PC-3 (cell line): ENCODE results near the gene PPFIBP2. TPM values are rescaled to one million over a fixed set of nuclear protein-coding genes. Genes with fewer than 3 reads are reported as not detected.

Source experiments
- ATAC-seq: fragments of 200-7000 bp; cut with Tn5 transposase; 2 replicates; pipeline ENCODE4 v1.9.1; 2020; ENCODE audit warnings: mild to moderate bottlenecking, moderate library complexity
- BruUV-seq: library from RNA; stranded (reverse); fragments of 400-500 nt; replicated peaks from 2 replicates; lab custom pipeline; 2021; lab: Mats Ljungman, UMichigan
- CTCF ChIA-PET: fragments of 300-600 bp; sonication (Branson Sonifier 250); formaldehyde crosslinking; loops from one replicate; lab custom pipeline; 2022; ENCODE audit warnings: antibody characterized with exemption; lab: Charles Lee
- POLR2A ChIA-PET: fragments of 300-600 bp; sonication (Branson Sonifier 250); formaldehyde crosslinking; loops from one replicate; lab custom pipeline; 2022; ENCODE audit warnings: antibody characterized with exemption; ENCODE audit not compliant: unreplicated experiment; lab: Charles Lee
- DNase-seq: peaks from one replicate; pipeline ENCODE4 v3.0.0-alpha.2; 2015
- H2AFZ ChIP-seq: fragments of 300-600 bp; sonication (generic); 2 replicates; pipeline ENCODE4 v1.6.0; 2016; ENCODE audit warnings: antibody characterized with exemption, low read length
- H3F3A ChIP-seq: fragments of 300-600 bp; sonication (generic); one replicate; pipeline ENCODE4 v1.6.0; 2017; ENCODE audit warnings: antibody characterized with exemption, low read length, control low read depth, mild to moderate bottlenecking; ENCODE audit not compliant: unreplicated experiment
- H3K27ac ChIP-seq: fragments of 300-600 bp; sonication (generic); 2 replicates; pipeline ENCODE4 v1.5.1; 2016; ENCODE audit warnings: mild to moderate bottlenecking, low read length
- H3K27me3 ChIP-seq: fragments of 300-600 bp; sonication (generic); 2 replicates; pipeline ENCODE4 v1.6.1; 2016; ENCODE audit warnings: low read length, mixed read lengths
- H3K36me3 ChIP-seq: fragments of 300-600 bp; sonication (generic); 2 replicates; pipeline ENCODE4 v1.6.1; 2016; ENCODE audit warnings: low read depth, mixed run types, low read length, mixed read lengths
- H3K4me1 ChIP-seq: fragments of 300-600 bp; sonication (generic); 2 replicates; pipeline ENCODE4 v1.5.1; 2016; ENCODE audit warnings: low read length; ENCODE audit not compliant: insufficient read depth
- H3K4me2 ChIP-seq: fragments of 300-600 bp; sonication (generic); 2 replicates; pipeline ENCODE4 v1.6.0; 2016; ENCODE audit warnings: low read length
- H3K4me3 ChIP-seq: fragments of 300-600 bp; sonication (generic); 2 replicates; pipeline ENCODE4 v1.5.1; 2016; ENCODE audit warnings: mild to moderate bottlenecking, low read length, mixed read lengths
- H3K79me2 ChIP-seq: fragments of 300-600 bp; sonication (generic); 2 replicates; pipeline ENCODE4 v1.6.1; 2017; ENCODE audit warnings: low read length, mixed read lengths
- H3K9ac ChIP-seq: fragments of 300-600 bp; sonication (generic); 2 replicates; pipeline ENCODE4 v1.6.0; 2016; ENCODE audit warnings: mild to moderate bottlenecking, low read length
- H3K9me2 ChIP-seq: fragments of 300-600 bp; sonication (generic); replicated peaks from 2 replicates; pipeline ENCODE4 v1.6.1; 2016; ENCODE audit warnings: mixed run types, low read length, mixed read lengths
- H3K9me3 ChIP-seq: fragments of 300-600 bp; sonication (generic); 2 replicates; pipeline ENCODE4 v1.6.1; 2016; ENCODE audit warnings: low read length, mixed read lengths
- H4K20me1 ChIP-seq: fragments of 300-600 bp; sonication (generic); 2 replicates; pipeline ENCODE4 v1.6.1; 2016; ENCODE audit warnings: low read length, mixed read lengths
- CTCF ChIP-seq: fragments of 300-600 bp; sonication (generic); conservative IDR thresholded peaks from 2 replicates; pipeline ENCODE4 v1.5.1; 2017; ENCODE audit warnings: antibody characterized with exemption, low read depth, mild to moderate bottlenecking, low read length
- EZH2 ChIP-seq: fragments of 300-600 bp; sonication (generic); IDR thresholded peaks from one replicate; pipeline ENCODE4 v1.6.1; 2017; ENCODE audit warnings: antibody characterized with exemption, mild to moderate bottlenecking, low read length; ENCODE audit not compliant: unreplicated experiment
- EZH2phosphoT487 ChIP-seq: fragments of 300-600 bp; sonication (generic); IDR thresholded peaks from 2 replicates; pipeline ENCODE4 v1.6.1; 2018; ENCODE audit warnings: mild to moderate bottlenecking, antibody characterized with exemption, low read length, borderline replicate concordance
- intact Hi-C: fragments of 100-400 bp; cut with micrococcal nuclease; formaldehyde crosslinking; loops from 2 replicates; pipeline ENCODE4 v1.9.0; 2023
- total RNA-seq: library from RNA; depleted of rRNA; stranded (reverse); fragments of >200 nt; gene quantifications from 2 replicates; pipeline ENCODE4 v1.2.3, GENCODE V29; 2014

PPFIBP2 gene
- total RNA-seq, 1 experiment from 2014 or later, result 3.2 TPM

GRCh38 chr11:7636350-7636749 lies 122.6 kb downstream of the PPFIBP2 start:
- Histone ChIP-seq H3K79me2 (no peaks in the 10 kb centered on the region), H3K27me3 (peaks cover 13% of the 10 kb centered on the region; the same call in 1 of the 2 replicates), H3K9ac (no peak overlapping the region), H3K4me3 (no peak overlapping the region), H3F3A (no peaks in the 10 kb centered on the region), H3K4me2 (no peak overlapping the region), H3K9me3 (no peaks in the 10 kb centered on the region), H3K4me1 (no peaks in the 10 kb centered on the region), H4K20me1 (no peaks in the 10 kb centered on the region), H3K9me2 (no peaks in the 10 kb centered on the region), H3K27ac (no peak overlapping the region), H3K36me3 (no peaks in the 10 kb centered on the region), H2AFZ (no peak overlapping the region)
- TF ChIP-seq EZH2, result no peak
- no peak for TF ChIP-seq CTCF
- no TSS peak for BruUV-seq
- DNase-seq (no peak), ATAC-seq (no peak)
- POLR2A ChIA-PET, result no interaction called here
- CTCF ChIA-PET, result no interaction called here
- intact Hi-C loops, result no loop called here

- Histone ChIP-seq H3K27me3 (peaks cover 13% of the 10 kb centered on the region; the same call in 1 of the 2 replicates), H3K4me2 (no peak overlapping the region), H3K9ac (no peak overlapping the region), H2AFZ (no peak overlapping the region), H4K20me1 (no peaks in the 10 kb centered on the region), H3K4me3 (no peak overlapping the region), H3F3A (no peaks in the 10 kb centered on the region), H3K27ac (no peak overlapping the region), H3K4me1 (0 out of 2 replicates have a peak, but pooled peaks cover 2% of the 10 kb centered on the region), H3K36me3 (no peaks in the 10 kb centered on the region), H3K9me3 (no peaks in the 10 kb centered on the region), H3K9me2 (no peaks in the 10 kb centered on the region), H3K79me2 (no peaks in the 10 kb centered on the region)
- BruUV-seq, result no TSS peak
- peak; percentile 20 for DNase-seq
- ChIA-PET POLR2A (no interaction called here), CTCF (no interaction called here)
- TF ChIP-seq CTCF (no peak), EZH2 (no peak), EZH2phosphoT487 (no peak)
- no peak for ATAC-seq
- intact Hi-C loops, result no loop called here
These were observed 123.8 kb downstream of the PPFIBP2 start for GRCh38 chr11:7637447-7638157.
